ENCODE results near the gene PSD2. TPM values are rescaled to one million over a fixed set of nuclear protein-coding genes. Genes with fewer than 3 reads are reported as not detected.

The PSD2 gene
- total RNA-seq, 1 donor from 2014 or later, result not detected

DNA sequence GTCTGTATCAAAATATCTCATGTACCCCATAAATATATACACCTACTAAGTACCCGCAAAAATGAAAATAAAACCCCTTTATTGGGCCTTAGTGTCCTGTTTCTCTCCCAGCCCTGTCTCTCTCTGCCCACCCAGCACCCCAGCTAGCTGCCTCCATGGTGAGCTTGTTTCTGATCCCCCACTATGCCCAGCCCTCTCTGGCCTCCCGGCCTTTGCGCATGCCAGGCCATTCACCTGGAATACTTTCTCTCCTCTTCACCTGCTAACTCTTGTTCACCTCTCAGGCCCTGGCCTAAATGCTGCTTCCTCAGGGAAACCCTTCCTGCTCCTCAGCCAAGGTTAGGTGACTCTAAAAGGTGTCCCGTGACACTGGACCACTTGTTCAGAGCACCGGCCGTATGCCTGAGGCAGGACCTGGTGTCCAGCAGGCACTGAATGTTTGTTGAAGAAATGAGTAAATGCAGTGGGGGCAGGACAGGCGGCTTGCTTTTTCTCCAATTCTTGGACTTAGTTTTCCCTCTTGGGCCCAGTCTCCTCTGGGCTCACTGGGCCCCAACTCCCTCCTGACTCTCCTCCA lies 58.5 kb downstream of the PSD2 start:
- intact Hi-C loops (cut with micrococcal nuclease), result no loop called here

DNA sequence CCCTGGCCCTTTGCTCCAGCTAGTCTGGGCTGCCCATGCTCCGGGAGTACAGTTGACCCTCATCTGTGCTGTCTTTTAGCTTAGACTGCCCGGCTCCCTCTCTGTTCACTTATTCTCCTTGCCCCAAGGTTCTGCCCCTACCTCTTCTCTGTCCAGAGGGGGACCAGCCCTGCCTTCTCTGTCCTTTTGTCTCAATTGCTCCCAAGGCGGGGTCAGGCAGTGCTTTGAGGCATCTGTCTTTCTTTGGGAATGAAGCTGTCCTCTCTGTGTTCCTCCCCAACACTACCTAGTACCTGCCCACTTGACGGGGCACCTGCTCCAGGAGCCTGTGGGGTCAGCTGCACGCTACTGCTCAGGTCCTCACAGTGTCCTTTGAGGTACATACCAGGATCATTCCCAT lies 59.3 kb downstream of the PSD2 start:
- intact Hi-C loops (cut with micrococcal nuclease), result no loop called here

DNA sequence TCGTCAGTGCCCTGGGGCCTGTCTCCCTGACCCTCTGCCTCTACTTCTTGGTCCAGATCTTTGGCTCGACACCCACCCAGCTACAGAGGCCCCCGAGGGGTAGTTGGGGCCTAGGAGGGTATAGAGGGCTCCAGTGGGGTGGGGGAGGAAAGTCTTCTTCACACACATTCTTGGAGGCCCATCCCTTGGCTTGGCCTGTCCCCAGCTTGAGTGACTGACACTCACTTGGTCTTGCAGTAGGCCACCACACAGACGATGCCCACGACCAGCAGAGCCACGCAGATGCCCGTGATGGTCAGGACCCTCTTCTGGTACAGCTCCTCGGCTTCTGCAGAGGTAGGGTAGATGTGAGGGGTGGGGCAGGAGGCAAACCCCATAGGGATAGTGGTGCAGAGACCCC lies 59.8 kb downstream of the PSD2 start:
- intact Hi-C loops (cut with micrococcal nuclease), result no loop called here

DNA sequence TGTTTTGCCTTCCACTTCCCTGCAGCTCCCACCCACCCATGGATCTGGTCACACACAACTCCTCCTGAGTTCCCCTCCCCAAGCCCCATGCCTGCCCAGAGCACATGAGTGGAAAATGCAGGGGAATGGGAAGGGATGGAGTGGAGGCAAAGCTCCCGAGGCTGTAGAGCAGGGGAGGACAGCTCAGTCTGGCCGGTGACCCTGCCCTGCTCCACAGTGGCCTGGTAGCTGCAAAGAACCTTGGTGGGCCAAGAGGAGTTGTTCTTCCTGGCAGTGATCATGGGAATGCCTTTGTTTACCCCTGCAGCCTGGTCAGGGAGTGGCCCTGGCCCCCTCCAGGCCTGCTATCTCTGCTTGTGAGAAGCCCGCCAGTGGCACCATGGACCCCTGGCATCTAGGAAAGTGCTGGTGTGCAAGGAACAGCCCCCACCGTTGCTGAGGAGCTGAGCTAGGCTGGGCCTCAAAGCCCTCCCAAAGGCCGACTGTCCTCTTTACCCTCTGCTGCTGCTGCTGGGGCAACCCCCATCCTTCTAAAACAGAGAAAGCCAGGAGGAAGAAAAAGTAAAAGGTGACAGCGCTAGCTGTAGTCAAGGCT lies 60.4 kb downstream of the PSD2 start:
- intact Hi-C loops (cut with micrococcal nuclease), result no loop called here

DNA sequence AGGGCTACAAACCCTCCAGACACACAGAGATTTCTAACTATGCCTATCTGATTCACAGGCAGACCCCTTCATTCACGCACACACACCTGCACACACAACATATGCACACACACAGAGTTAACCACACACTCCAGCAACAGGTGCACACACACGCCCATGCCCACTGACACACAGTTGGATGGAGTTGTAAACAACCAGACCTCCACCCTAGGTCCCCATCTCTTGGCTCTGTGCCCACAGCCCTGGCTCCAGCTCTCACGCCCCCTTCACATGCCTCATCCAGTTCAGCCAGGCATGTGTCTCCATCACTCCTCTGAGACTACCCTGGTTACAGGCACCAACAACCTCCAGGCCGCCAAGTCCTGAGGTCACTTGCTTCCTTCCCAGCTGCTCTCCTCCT lies 61.1 kb downstream of the PSD2 start:
- intact Hi-C loops (cut with micrococcal nuclease), result no loop called here

DNA sequence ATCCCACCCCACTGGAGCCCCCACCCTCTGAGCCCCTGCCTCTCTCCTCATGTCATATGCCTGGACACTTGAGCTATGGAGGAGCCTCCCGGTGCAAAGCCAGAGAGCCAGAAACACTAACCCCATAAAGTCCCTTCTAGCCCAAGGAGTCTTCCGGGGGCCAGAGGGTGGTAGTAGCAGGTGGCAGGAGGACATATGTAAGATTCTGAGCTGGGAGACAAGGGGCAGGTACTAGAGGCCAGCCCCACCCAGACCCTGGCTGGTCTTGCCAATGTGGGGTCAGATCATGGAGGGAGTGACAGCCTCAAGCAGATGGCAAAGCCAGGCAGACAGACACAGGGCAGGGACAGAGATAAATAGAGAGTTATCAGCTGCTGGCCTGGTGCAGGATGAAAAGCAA lies 63.4 kb downstream of the PSD2 start:
- intact Hi-C loops (cut with micrococcal nuclease), result no loop called here

DNA sequence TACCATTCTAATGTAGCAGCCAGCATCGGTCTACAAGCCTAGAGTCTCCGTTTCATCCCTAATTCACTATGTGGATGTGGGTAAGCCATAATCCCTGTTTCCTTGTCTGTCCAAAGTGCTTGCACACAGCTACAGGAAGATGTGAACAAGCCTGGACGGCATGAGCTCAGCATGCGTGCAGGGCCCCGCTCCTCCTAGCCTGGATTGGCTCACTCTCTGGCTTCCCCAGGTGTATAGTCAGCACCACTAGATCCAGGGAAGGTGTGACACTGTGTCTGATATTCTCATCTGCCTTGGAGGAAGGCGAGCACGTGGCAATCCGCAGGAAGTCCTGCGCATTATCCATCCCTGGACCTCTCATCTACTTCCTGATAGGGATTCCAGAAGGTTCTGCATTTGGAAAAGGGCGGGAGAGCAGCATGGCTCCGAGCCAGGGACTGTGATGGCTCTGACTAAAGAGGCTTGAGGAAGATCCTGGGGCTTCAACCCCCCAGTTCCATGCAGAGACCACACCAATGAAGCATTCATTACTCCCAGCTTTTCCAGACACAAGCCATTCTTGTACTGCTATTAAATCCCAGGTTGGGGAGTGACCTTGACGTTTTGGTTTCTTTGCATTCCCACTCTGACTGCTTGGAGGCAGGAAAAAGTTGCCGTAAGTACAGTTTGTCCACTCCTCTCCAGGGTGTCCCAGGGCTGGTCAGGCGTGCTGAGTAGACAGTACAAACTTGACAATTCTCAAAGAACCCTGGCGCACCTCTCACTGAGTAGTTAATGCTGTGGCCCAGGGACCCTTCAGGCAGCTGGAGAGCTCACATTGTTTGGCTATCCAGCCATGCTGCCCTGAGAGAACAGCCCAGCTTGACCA lies 65.6 kb downstream of the PSD2 start:
- intact Hi-C loops (cut with micrococcal nuclease), result no loop called here

DNA sequence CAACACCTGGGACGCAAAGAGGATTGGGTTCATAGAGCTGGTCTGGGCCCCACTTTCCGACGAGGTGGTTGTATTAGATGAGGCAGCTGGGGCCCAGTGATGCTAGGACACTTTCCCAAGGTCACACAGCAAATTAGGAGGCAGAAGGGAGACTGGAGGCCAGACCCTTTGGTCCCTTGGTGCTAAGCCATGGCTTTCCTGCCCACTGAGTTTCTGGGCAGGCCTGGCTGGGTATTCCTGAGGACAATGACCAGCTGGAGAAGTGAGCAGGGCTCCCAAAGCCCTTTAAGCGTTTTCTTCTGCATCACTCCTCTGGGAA lies 66.2 kb downstream of the PSD2 start:
- intact Hi-C loops (cut with micrococcal nuclease), result no loop called here

DNA sequence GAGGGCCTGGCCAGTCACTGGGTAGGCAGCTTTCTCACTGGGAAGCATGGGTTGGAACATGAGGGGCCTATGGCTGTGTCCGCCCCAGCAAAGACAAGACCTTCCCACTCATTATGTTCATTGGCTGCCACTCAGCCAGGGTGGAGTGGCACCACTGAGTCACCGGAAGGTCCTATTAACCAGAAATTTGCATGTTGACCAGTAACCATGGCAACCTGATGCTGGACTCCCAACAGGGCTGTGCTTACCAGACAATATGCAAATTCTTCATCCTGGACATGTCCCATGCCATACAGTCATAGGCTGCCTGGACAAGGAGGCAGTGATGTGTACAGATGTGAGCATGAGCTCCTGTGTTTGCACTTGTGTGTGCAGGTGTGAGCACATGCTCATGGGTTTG lies 66.7 kb downstream of the PSD2 start:
- intact Hi-C loops (cut with micrococcal nuclease), result no loop called here

DNA sequence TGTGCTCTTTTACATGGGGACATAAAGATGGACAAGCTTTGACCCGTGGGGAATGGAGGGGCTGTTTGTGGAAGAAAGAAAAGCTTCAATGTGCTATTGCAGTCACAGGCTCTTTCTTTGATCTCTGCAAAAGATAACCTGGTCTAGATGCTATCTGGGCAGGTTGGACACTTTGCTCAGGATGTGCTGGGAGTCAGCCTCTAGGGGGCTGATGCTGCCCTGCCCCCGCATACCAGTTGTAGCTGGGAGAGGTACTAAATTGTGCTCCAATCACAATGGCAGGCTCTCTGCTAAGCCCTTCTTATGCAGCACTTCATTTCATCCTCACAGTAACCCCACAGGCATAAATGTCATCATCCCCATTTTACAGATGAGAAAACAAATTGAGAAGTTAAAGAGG lies 67.2 kb downstream of the PSD2 start:
- intact Hi-C loops (cut with micrococcal nuclease), result no loop called here

DNA sequence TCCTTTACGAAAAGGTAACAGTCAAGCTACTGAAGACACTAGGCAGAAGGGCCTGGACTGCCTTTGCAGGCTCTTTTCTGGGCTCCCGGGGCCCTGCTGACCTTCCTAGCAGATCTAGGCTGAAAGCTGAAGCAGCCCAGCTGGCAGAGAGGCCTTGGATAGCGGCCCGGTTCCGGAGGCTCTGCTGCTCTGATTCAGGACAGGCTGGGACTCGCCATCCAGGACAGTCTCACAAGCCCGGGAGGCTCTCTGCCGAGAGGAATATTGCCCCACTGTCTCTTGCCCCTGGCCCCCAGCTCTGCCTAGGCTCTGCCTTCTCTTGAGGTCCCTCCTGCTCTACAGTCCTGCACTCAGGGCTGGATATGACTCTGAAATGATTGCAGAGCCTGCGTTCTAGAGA lies 67.8 kb downstream of the PSD2 start:
- intact Hi-C loops (cut with micrococcal nuclease), result no loop called here

DNA sequence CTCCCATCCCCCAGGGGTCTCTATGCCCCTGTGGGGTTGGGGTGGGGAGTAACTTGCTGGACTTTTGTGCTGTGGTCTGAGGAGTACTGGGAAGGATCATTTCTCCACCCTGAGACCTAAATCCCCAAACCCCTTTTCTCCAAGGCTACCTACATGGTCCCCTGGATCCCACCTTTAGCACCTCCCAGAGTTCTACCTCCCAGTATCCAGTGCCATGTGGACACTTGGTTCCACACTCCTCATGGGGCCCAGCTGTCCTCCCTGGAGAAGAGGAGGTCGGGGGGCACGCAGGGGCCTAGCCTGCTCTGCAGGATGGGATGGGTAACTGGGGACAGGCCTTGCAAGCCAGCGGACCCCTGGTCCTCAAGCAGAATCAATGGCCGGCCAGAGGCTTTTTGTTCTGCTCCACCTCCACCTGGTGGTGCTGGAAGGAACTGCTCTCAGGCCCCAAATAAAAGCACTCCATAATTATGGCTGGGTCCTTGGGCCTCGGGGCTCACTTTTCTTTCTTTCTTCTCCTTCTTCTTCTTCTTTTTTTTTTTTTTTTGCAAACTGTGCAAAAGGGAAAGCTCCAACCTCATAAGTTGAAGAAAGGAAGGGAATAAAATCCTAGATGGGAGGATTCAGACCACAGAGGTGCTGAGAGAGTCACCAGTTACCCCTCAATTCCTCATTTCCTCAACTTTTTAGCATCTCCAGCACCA lies 68.4 kb downstream of the PSD2 start:
- intact Hi-C loops (cut with micrococcal nuclease), result loop anchor here (1.0 kb wide), 1 partner anchor 77 kb away; no protein-coding TSS in a partner anchor

DNA sequence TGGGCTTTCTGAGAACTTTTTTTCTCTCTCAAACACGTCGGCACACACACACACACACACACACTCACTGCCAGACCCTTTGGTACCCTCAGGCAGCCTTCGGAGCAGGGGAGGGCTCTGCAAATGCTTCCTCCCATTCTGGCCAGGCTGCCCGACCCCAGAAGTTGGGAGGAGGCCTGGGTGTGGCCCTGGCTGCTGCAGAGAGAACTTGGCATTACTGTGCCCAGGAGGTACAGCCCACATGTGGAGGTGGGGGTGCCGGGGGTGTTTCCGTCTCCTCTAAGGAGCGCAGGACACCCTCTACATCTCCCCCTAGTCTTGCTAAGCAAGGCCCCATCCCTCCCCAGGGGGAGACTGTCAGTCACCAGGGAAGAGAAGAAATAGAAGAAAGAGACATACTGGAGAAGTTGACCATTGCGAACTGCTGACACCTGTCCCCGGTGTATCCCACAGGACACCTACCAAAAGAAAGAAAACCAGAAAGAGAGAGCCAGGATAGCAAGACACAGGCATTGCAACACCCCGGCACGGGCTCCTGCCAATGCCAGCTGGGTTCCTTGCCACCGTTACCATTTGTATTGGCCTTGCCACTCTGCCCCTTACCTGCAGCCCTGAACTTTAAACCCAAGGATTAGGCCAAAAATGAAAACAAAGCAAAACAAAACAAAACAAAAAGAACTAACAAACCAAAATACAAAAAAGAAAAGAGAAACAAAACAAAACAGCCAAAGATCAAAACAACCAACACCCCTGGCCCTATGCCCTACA lies 69.3 kb downstream of the PSD2 start:
- intact Hi-C loops (cut with micrococcal nuclease), result loop anchor here (1.0 kb wide), 1 partner anchor 78 kb away; no protein-coding TSS in a partner anchor

DNA sequence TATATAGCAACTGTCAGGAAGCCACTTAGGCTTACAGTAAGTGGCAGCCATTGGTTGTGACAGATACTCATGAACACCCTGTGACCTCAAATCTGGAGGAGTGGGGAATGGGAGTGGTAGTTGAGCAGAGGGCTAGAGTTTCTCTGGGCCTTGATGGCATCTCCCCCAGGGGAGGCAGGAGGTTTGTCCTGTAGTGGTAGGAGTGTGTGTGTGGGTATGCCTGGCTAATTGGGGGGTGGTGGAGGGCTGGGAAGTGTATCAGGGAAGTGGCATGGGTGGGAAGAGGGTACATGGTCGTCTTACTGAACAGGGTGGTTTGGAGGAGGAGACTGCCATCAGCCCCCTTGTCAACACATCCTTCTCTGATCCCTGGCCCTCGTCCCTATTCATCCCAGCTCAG lies 71.5 kb downstream of the PSD2 start:
- intact Hi-C loops (cut with micrococcal nuclease), result no loop called here

DNA sequence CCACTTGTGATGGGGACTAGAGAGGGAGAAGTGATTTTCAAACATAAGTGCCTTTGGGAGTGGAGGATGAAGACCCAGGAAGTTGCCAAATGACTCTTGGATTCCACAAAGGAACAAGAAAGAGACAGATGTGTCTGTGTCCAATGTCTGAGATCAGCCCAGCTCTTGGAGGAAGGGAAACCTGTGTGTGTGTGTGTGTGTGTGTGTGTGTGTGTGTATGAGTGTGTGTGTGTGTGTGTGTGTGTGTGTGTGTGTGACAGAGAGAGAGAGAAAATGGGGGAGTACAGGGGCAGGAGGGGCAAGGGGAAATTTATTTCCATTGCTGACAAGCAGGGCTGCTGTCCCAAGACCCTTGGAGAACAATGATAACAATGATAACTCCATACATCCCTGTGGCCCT lies 72.0 kb downstream of the PSD2 start:
- intact Hi-C loops (cut with micrococcal nuclease), result no loop called here

DNA sequence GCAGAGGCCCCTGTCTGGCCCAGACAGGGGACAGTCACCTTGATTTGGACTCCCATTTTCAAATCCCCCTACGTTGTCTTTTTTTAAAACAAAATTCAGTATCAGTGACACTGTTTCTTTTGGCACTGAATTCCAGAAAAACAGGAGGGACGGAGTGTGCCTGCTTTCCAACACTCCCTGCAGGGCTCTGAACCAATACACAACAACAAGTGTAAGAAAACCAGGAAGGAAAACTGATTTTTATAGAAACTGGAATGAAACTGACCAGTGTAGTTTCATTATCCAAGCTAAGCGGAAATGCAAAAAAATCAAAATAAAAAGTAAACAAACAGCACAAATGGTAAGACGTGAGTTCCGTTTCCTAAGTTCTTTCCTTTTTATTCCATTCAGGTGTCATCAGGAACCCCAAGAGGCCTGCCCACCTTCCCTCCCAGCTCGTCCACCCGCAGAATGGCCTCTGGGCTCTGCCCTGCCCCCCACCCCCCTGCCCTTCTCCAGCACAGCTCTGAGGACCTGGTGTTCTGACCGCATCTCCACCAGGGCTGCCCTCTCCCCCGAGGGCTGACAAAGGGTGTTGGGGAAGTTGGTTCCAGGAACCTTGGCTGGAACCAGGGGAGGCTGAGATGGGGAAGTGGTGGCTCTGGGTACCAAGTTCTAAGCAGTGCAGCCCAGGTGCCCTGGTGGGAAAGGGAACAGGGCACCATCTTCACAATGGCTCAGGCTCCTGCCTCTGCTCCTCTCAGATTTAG lies 73.6 kb downstream of the PSD2 start:
- intact Hi-C loops (cut with micrococcal nuclease), result no loop called here

DNA sequence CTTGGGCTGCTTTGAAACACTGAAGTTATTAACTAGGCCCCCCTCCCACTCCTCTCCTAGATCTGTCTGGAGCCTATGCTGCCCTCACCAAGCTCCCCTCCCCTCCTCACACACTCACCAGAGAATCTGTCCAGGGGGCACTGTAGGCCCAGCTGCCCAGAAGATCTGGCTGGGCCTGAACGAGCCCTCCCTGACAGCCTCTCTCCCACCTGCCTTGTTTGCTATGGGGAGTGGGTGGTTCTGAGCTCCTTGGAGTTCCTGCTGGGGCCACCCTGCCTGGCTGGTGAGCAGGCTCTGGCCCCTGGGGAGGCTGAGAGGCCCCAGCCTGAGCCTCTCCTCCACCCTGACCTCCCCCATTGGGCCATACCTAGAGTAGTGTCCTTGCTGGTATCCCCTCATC lies 75.1 kb downstream of the PSD2 start:
- intact Hi-C loops (cut with micrococcal nuclease), result no loop called here

DNA sequence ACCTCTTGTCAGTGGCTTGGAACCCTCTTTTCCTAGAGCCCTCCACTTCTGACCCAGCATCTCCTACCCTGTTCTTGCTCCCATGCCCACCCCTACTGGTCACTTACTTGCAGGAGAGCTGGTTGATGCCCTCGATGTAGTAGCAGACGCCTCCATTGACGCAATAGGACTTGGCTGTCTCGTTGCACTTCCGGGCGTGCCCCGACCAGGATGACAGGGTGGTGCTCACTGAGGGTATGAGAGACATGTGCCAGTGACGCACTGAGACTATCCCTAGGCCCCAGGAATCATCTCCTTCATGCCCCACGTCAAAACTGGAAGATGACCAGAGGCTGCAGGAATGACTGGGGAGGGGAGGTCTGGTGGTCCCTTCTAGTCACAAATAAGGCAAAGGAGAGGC lies 76.0 kb downstream of the PSD2 start:
- intact Hi-C loops (cut with micrococcal nuclease), result no loop called here

DNA sequence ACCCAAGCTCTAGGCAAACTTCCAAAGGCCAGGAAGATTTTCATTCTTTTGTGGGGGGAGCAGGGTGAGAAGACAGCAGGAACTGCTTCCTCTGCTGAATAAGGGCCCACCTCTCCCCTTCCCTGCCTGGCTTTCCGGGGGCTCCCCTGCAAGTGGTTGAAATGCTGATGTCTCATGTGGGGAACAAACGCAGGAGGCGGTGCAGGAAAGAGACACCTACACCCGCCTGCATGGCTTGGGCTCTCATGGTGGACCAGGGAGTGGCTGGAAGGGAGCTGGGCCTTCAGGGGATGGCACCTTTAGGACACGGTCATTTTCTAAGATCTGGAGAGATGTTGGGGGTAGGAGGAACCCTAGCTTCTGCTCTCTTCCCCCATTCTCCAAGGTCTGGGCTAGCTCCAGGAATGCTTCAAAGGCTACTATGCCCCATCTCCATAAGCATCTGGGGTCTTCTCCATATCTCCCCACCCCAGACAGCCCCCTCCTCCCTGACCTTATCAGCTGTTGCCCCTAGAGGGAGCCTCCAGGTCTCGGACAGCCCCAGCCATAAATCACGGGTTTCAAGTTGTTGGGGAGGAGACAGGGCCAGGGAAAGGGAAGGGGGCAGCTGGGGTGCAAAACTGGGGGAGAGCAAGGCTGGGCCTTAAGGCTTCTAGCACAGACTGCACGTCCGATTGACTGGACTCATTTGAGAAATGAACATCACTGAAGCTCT lies 76.6 kb downstream of the PSD2 start:
- intact Hi-C loops (cut with micrococcal nuclease), result no loop called here

Measured in T-helper 2 cell treated with Interferon-gamma antibody and Interleukin-4, amounts not matched to agents 100 ng/mL and 5 ng/mL, for 36 hours (primary cell).